GM19035 (cell line): ENCODE results near the gene TWIST2.

ENCODE experiments used
- ATAC-seq: cut with Tn5 transposase; IDR thresholded peaks from one replicate; pipeline ENCODE4 v1.9.1; 2021; ENCODE audit not compliant: unreplicated experiment

Gene TWIST2

DNA sequence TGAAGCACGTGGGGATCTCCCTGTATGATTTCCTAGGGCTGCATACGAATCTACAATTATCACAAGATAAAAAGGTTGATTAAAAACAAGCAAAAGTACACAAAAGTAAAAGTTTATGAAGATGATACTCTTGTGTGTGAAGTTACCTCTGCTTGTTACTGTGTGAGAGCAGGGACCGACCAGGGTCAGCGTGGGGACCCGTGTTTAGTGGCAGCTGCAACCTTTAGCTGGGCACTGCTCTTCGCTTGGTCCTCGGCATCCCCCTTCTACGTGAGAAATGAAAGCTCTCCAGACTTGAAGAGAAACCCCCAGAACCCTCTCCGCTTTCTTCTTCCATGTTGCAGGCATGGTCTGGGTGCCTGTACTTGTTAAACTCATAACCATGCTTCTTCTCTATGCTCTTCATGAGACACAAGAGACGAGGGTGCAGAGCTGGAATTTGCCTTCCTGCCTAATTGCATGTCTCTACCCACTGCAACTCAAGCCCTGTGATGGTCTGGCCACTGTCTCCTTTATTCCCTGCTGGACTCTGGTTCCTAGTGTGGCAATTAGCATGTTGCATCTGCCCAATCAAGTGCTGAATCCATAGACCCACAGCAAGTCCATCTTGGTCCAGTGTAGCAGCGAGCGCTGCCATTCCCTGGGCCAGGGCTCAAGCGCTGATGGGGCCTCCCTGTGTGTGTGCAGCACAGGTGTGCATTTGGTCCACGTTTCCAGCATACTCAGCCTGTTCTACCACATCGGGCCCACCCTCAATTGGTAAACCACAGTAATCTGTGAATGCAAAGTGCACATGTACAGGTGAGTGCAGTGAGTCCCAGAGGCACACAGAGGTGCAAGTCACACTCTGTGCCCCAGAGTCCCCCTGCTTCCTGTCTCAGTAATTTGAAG, 88.5 kb downstream of the TWIST2 start:
- no peak for ATAC-seq

GRCh38 chr2:238938003-238938400, 90.1 kb downstream of the TWIST2 start:
- no peak for ATAC-seq

- ATAC-seq = no peak
Observed at GRCh38 chr2:238938401-238939055, 90.6 kb downstream of the TWIST2 start.

DNA sequence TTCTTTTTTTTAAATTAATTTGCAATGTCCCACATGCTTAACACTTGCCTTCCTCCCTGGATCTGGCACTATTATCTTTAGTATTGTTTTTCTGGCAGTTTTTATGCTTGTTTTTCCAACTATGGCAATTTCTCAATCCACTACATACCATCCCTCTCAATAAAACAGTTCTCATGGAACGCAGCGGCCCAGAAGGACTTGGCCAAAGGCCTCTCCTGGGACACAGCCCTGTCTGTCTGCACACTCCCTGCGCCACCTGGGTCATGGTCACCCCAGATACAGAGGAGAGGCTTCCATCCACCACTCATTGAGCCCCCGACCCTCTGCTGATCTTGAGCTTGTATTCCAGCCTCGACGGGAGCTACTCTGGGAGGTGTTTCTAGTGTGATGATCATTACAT, 91.2 kb downstream of the TWIST2 start:
- ATAC-seq = no peak

DNA sequence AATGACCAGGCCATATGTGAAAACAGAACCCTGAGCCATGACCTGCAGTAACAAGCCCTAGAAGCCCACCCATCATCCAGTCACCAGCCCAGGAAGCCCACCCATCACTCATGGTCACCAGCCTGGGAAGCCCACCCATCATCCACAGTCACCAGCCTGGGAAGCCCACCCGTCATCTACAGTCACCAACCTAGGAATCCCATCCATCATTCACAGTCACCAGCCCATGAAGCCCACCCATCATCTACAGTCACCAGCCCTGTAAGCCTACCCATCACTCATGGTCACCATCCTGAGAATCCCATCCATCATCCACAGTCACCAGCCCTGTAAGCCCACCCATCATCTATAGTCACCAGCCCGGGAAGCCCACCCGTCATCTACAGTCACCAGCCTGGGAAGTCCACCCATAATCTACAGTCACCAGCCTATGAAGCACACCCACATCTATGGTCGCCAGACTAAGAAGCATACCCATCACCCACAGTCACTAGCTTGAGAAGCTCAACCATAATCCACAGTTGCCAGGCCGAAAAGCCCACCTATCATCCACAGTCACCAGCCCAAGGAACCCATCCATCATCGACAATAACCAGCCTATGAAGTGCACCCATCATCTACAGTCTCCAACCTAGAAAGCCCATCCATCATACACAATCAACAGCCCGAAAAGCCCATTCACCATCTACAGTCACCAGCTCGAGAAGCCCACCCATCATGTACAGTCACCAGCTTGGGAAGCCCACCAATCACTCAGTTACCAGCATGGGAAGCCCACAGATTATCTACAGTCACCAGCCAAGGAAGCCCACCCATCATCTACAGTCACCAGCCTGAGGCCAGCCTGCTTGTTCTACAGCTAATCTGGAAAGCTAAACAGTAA, 91.9 kb downstream of the TWIST2 start:
- no peak for ATAC-seq

DNA sequence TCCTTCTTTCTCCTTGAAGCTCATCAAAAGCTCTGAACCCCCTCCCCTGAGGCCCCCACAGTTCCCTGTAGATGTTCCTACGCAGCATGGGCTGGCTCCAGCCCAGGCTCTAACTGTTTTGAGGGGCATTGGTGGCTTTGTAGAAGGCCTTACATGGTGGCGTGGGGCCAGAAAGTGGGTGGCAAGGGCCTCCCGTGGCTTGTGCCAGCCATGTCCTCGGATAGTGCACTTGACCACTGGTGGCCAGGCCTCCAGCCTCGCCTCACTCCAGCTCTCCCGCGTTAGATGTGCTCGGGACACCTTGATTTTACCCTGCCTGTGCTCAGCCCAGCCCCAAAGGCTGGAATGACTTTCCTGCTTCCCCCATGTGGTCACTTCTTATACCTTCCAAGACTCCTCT, 92.9 kb downstream of the TWIST2 start:
- no peak for ATAC-seq

GRCh38 chr2:238941262-238941792, 93.4 kb downstream of the TWIST2 start:
- ATAC-seq = no peak

DNA sequence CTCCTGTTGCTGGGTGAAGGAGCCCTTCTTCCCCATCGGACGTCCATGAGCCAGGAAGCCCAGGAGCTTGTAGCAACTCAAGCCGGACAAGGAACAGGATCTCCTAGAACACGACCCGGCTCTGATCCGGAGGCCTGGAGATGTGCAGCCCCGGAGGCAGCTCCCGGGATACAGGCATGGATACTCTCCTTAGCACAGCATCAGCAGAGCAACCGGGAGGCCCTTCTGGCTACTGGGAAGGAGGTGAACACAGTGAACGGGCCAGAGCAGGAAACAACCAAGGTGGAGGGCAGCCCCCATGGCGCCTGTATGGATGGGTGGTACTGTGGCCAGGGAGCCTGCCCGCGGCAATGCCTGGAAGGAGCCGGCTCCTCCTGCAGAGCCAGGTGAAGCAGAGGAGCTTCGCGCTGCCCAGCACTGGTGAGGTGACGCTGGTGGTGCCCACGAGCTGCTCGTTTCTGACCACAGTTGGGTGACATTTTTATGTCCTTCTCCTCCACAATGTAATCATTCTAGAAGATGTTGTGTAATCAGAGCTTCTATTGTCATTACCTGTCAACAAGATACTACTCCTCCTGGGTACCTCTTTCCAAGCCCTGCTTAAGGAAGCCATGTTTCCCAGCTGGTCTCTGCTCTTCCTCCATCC, 94.3 kb downstream of the TWIST2 start:
- no peak for ATAC-seq

DNA sequence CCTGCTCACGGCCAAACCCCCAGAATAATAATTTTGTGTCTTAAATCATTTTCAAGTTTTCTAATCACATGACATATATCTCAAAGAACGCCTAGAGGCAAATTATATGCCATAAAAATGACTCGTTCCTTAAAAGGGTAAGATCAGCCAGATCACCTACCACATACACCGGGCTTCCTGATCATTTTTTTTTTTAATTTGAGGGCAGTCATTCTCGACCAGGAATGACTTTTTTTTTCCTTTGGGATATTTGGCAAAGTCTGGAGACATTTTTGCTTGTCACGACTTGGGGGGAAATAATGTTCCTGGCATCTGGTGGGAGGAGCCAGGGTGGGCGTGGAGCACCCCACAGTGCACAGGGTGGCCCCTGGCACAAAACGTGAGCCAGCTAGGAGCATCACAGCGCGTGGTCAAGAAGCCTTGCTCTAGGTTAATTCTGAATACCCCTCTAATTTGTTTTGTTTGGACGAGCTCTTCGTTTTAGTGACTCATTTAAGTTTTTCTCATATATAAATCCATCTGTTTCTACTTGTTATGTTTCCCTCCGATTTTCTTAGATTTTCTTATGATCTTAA, 94.9 kb downstream of the TWIST2 start:
- ATAC-seq = no peak

GRCh38 chr2:238943338-238944067, 95.6 kb downstream of the TWIST2 start:
- ATAC-seq = no peak

- no peak for ATAC-seq
Observed at GRCh38 chr2:238945433-238946150, 97.7 kb downstream of the TWIST2 start.

- no peak for ATAC-seq
Observed at GRCh38 chr2:238946318-238947242, 98.7 kb downstream of the TWIST2 start.

GRCh38 chr2:238947243-238947760, 99.4 kb downstream of the TWIST2 start:
- no peak for ATAC-seq

DNA sequence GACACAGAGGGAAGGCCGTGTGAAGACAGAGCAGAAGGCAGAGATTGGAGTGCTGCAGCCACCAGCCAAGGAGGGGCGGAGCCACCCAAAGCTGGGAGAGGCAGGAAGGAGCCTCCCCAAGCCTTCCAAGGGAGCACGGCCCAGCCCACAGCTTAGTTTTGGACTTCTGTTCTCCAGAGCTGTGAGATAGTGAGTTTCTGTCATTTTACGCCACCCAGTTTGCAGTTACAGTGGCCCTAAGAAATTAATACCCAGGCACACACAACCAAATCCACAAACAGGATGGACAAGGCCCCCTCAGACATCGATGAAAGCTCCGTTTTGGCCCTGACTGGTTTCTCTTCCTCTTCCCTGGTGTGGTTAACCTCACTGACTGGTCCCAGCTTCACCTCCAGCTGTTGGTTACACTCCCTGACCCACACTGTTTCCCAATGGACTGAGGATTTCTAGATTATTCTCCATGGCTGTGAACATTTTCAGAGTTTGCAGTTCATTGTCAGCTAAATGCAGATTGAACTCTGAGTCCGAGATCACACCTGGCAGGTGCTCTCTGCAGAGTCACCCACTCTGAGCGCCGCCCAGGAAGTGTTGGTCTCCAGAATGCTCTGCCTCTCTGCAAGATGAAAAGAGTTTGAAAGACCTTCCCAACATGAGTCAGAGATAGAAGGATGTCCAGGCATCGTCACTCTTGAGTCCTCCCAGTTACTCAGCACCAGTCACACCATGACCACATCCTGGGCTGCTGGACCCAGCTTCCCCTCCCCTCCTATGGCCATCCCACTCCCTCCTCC, 100.2 kb downstream of the TWIST2 start:
- ATAC-seq = no peak

DNA sequence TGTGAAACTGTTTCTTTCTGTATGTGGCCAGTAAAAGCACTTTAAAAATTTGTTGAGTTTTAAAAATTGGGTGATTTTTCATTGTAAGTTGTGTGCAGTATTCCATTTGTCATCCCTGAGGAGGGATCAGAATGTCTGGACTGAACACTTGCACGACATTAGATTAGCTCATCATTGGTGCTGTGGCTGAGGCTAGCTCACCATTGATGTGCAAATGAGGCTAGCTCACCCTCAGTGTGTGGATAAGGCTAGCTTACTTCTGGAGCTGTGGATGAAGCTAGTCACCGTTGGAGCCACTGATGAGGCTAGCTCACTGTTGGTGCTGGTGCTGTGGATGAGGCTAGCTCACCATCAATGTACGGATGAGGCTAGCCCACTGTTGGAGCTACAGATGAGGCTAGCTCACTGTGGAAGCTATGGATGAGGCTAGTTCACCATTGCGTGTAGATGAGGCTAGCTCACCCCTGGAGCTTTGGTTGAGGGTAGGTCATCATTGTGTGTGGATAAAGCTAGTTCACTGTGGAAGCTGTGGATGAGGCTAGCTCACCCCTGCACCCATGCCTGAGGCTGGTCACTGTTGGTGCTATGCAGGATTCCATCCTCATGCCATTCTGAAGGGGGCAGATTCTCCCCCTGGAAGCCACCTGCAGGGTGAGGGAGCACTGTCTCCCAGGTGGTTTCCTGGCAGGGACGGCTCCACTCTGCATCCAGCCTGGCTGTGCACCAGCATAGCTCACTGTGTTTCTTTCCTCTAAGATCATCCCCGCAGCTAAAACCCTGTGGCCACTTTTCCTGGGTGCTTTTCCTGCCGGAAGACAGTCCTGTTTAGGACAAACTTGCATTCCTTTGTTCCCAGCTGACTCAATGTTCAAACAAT, 101.1 kb downstream of the TWIST2 start:
- no peak for ATAC-seq
